HG03442 (cell line): Measurements from ENCODE around the gene TNN.
A peak's percentile ranks its signal among the peaks of the same experiment; 100 is the strongest.
"Not testable (repeated sequence)": the region's sequence is repeated elsewhere in the genome, so short reads cannot be mapped to it uniquely, and the experiment has no call there.

Experiments used
- ATAC-seq: cut with Tn5 transposase; IDR thresholded peaks from one replicate; pipeline ENCODE4 v1.9.1; 2021; ENCODE audit warnings: mild to moderate bottlenecking, moderate library complexity; ENCODE audit not compliant: unreplicated experiment

The TNN gene

GRCh38 chr1:175067362-175068106 is at the start of gene TNN:
TSS of gene TNN (plus strand) at chr1:175067833. CDS start at chr1:175077419, 9,586 bp downstream.
- no peak for ATAC-seq

- ATAC-seq, result no peak
Measured at GRCh38 chr1:175019524-175019923, 48.1 kb upstream of the TNN start.

- ATAC-seq, result peak; percentile 87
Measured at GRCh38 chr1:175023043-175023921, 44.4 kb upstream of the TNN start, which contains the start of gene MRPS14. TSS of gene MRPS14 (minus strand) at chr1:175023425. CDS start at chr1:175023408, 17 bp downstream.

- peak; percentile 6 for ATAC-seq
Measured at GRCh38 chr1:175023922-175024242, 43.8 kb upstream of the TNN start.

GRCh38 chr1:175024773-175025172 is 42.9 kb upstream of the TNN start:
- ATAC-seq, result no peak

DNA sequence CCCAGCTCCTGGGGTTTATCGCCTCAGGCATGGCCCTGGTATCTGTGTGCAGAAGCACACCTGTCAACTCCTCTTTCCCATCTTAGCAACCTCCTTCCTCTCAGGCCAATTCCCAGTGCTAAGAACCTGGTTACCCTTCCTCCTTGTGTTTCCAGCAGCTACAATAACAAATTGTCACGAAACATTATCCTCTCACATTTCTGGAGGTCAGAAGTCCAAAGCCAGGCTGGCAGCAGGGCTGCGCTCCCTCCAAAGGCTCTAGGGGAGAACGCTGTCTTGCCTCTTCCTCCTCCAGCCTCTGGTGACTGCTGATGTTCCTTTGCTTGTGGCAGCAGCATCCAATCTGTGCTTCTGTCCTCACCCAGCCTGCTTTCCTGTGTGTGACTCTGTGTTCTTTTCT is 33.7 kb upstream of the TNN start:
- ATAC-seq, result no peak

- ATAC-seq, result no peak
Measured at GRCh38 chr1:175034775-175035174, 32.9 kb upstream of the TNN start.

DNA sequence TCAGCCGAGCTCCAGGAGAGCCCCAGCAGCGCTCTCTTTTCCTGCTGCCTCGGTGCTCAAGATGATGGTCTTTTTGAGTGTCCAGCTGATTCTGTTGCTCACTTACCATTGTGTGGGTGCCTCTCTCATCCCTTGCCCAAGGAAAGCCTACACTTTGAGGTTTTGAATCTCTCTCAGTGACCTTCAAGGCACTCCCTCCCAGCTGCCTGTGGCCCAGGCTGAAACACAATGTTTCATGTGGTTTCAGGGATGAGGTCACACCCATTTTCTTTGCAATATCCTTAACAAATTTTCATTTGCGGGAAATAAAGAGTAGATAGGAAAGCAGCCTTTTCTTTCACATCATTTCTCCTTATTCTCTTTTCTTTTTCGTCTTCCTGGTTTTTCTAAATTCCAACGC is 31.8 kb upstream of the TNN start:
- ATAC-seq, result no peak

DNA sequence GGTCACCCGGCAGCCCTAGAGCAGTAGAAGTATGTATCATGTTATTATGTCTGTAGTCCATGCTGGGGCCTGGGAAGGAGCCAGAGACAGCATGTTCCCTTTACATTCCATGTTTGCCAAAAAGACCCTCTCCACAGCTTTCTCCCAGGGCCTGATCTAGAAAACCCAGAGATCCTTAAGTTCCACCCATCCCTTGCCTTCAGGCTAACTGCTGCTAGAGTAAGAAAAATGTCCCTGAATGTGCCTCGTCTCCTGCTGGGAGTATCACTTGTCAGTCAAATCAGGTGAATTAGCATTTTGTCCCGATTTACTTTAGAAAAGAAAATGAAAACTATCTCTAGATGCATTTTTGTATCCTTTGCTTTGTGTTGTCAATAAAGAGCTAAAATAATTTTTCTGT is 31.2 kb upstream of the TNN start:
- ATAC-seq, result no peak

DNA sequence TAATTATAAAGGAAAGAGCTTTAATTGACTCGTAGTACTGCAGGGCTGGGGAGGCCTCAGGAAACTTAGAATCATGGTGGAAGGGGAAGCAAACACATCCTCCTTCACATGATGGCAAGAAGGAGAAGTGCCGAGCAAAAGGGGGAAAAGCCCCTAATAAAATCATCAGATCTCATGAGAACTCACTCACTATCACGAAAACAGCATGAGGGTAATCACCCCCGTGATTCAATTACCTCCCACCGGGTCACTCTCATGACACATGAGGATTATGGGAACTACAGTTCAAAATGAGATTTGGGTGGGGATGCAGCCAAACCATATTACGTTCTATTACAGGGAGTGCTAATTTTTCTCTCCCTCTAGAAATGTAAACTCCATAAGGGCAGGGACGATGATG is 30.2 kb upstream of the TNN start:
- no peak for ATAC-seq

DNA sequence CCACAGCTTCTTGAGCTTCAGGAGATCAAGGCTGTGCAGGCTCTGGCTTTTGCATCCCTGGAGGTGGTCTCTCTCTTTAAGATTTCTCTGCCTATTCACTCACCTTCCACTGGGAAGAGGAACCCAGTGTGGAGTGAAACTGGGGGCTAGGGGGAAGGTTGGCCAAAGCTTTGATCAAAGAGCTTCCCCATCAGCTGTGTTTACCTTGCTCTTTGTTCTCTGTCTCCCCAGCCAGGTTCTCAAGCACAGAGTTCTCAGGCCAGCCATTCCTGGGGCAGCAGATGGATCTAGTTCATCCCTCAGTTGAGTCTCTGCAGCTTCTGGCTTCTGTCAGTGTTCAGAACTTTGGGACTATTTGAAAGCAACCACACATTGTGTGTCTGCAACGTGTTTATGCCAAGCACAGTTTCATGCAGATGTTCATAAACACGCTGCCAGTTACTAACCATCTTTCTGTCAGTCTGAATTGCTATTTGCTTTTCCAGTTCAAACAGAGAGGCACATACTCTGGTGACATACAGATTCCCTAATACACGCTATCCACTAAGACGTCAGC is 27.2 kb upstream of the TNN start:
- no peak for ATAC-seq

GRCh38 chr1:175042650-175043049 is 25.0 kb upstream of the TNN start:
- no peak for ATAC-seq

- ATAC-seq, result no peak
Measured at GRCh38 chr1:175043824-175044223, 23.8 kb upstream of the TNN start.

DNA sequence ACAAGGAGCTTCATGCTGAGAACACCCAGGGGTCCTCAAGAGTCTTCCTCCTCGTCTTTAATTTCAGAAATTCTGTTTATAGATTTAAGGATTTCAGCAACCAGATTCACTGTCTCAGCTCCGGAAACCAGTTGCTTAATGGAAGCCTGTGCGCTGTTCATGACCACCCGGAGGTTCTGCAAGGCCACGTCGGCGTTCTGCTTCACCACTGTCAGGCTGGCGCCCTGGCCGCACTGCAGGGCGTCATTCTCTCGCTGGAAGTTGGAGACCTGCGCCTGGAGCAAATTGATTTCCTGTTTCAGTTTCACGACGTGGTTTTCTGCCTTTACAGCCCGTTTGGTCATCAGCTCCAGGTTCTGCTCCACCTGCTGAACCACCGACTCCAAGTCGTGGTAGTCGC is 23.0 kb upstream of the TNN start:
- not testable (repeated sequence) for ATAC-seq

DNA sequence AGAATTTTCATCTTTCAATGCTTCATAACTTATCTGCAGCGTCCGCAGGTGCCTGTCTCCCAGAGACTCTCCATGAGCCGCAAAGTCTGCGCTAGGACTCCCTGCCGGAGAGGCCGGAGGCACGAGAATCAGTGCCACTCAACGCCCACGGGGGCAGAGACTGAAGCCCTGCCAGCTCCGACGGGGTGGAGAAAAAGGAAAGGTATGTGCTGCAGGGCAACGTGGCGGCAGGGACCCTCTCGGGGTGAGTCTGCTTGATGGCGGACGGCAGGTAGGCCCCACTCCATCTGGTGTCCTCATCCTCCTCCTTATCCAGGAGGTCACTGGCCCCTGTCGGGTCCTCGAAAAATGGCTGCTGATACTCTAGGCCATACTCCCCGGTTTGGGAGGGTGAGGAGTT is 22.5 kb upstream of the TNN start:
- no peak for ATAC-seq

- ATAC-seq, result no peak
Measured at GRCh38 chr1:175045519-175045918, 22.1 kb upstream of the TNN start.

GRCh38 chr1:175050992-175051391 is 16.6 kb upstream of the TNN start:
- ATAC-seq, result no peak

DNA sequence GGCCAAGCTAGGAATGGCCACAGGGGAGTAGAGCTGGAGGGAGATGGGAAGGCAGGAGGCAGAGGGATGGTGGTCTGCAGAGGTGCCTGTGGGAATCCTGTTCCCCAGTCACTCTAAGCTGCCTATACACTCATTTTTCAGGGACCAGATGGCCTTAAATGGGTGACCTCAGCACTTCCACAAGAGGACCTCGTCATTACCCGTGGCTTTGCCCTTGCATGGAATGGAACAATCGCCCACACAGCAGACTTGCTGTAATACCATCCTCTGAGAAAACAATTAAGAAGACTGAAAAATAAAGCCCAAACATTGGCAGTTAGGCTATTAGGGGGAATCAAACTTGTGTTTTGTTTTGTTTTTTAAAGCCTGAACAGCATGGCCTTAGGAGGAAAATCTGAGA is 12.9 kb upstream of the TNN start:
- no peak for ATAC-seq

DNA sequence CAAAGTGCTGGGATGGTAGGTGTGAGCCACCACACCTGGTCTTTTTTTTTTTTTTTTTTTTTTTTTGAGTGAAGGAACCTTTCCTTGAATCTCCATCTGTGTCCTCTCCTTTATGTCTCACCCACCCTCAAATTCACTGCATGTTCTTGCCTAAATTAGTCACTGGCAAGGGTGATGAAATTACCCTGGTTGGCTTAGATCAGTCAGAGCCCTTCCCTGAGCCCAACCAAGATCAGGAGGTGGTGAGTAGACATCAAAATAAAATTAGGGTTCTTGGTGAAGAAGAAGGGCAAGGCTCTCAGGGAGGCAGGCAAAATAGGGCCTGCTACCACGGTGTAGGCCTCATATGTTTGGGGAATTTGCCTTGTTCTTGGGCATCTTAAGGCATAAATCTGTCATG is 5.3 kb upstream of the TNN start:
- ATAC-seq, result no peak

- no peak for ATAC-seq
Measured at GRCh38 chr1:175062858-175063257, 4.8 kb upstream of the TNN start.

GRCh38 chr1:175070818-175071217 is 3.2 kb downstream of the TNN start:
- no peak for ATAC-seq
